ENCODE measurements around the gene UBAP2.

The UBAP2 gene

GRCh38 chr9:33880211-33881089, 168.2 kb downstream of the UBAP2 start:
- no peak for DNase-seq (ENCODE audit: low read depth in 2 of 2, low spot score in 1 of 2)

GRCh38 chr9:33878691-33879366, 169.9 kb downstream of the UBAP2 start:
- no peak for DNase-seq (ENCODE audit: low read depth in 2 of 2, low spot score in 1 of 2)

GRCh38 chr9:33877727-33878489, 170.8 kb downstream of the UBAP2 start:
- DNase-seq (ENCODE audit: low read depth in 2 of 2, low spot score in 1 of 2) = no peak
